HEK293 (cell line): ENCODE measurements around the gene PSMC3.

Experiments
- KLF9 ChIP-seq: fragments of 450-650 bp; formaldehyde crosslinking; IDR thresholded peaks from 2 replicates; pipeline ENCODE4 v1.5.1; 2016; ENCODE audit warnings: missing biosample characterization, missing genetic modification characterization, low read depth
- ZBTB1 ChIP-seq: fragments of 450-650 bp; formaldehyde crosslinking; IDR thresholded peaks from 2 replicates; pipeline ENCODE4 v1.5.1; 2016; ENCODE audit warnings: missing biosample characterization, missing genetic modification characterization
- ZBTB7A ChIP-seq: fragments of 450-650 bp; formaldehyde crosslinking; IDR thresholded peaks from 2 replicates; pipeline ENCODE4 v1.5.1; 2016; ENCODE audit warnings: low read depth, missing biosample characterization, missing genetic modification characterization
- ZNF398 ChIP-seq: fragments of 450-650 bp; formaldehyde crosslinking; IDR thresholded peaks from 2 replicates; pipeline ENCODE4 v1.5.1; 2017; ENCODE audit warnings: missing biosample characterization, missing genetic modification characterization
- ZNF530 ChIP-seq: fragments of 450-650 bp; formaldehyde crosslinking; IDR thresholded peaks from 2 replicates; pipeline ENCODE4 v1.5.1; 2016; ENCODE audit warnings: low read depth, missing biosample characterization, missing genetic modification characterization
- ZNF624 ChIP-seq: fragments of 450-650 bp; formaldehyde crosslinking; IDR thresholded peaks from 2 replicates; pipeline ENCODE4 v1.5.1; 2017; ENCODE audit warnings: missing biosample characterization, missing genetic modification characterization
- TF ChIP-seq, protein P1 (sequence below): fragments of 450-650 bp; formaldehyde crosslinking; IDR thresholded peaks from 2 replicates; pipeline ENCODE4 v1.5.1; 2016; ENCODE audit warnings: missing biosample characterization, missing genetic modification characterization
- TF ChIP-seq, protein P2 (sequence below): fragments of 450-650 bp; formaldehyde crosslinking; IDR thresholded peaks from 2 replicates; pipeline ENCODE4 v1.5.1; 2016; ENCODE audit warnings: missing biosample characterization, missing genetic modification characterization, low read depth
- TF ChIP-seq, protein P3 (sequence below): fragments of 450-650 bp; formaldehyde crosslinking; IDR thresholded peaks from 2 replicates; pipeline ENCODE4 v1.5.1; 2016; ENCODE audit warnings: missing biosample characterization, missing genetic modification characterization

GRCh38 chr11:47400768-47401279 lies 25.4 kb downstream of the PSMC3 start:
- TF ChIP-seq ZNF398 (no peak), KLF9 (tag by site-specific recombination) (no peak), ZNF530 (no peak), ZBTB1 (tag by site-specific recombination) (no peak), ZBTB7A (no peak), ZNF624 (tag by site-specific recombination) (no peak)
- TF ChIP-seq, protein P1, sequence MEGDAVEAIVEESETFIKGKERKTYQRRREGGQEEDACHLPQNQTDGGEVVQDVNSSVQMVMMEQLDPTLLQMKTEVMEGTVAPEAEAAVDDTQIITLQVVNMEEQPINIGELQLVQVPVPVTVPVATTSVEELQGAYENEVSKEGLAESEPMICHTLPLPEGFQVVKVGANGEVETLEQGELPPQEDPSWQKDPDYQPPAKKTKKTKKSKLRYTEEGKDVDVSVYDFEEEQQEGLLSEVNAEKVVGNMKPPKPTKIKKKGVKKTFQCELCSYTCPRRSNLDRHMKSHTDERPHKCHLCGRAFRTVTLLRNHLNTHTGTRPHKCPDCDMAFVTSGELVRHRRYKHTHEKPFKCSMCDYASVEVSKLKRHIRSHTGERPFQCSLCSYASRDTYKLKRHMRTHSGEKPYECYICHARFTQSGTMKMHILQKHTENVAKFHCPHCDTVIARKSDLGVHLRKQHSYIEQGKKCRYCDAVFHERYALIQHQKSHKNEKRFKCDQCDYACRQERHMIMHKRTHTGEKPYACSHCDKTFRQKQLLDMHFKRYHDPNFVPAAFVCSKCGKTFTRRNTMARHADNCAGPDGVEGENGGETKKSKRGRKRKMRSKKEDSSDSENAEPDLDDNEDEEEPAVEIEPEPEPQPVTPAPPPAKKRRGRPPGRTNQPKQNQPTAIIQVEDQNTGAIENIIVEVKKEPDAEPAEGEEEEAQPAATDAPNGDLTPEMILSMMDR (tag by site-specific recombination) = no peak
- TF ChIP-seq, protein P2, sequence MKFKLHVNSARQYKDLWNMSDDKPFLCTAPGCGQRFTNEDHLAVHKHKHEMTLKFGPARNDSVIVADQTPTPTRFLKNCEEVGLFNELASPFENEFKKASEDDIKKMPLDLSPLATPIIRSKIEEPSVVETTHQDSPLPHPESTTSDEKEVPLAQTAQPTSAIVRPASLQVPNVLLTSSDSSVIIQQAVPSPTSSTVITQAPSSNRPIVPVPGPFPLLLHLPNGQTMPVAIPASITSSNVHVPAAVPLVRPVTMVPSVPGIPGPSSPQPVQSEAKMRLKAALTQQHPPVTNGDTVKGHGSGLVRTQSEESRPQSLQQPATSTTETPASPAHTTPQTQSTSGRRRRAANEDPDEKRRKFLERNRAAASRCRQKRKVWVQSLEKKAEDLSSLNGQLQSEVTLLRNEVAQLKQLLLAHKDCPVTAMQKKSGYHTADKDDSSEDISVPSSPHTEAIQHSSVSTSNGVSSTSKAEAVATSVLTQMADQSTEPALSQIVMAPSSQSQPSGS (tag by site-specific recombination) = no peak
- TF ChIP-seq, protein P3, sequence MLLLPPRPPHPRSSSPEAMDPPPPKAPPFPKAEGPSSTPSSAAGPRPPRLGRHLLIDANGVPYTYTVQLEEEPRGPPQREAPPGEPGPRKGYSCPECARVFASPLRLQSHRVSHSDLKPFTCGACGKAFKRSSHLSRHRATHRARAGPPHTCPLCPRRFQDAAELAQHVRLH (tag by site-specific recombination) = no peak
